CD4-positive, alpha-beta T cell (primary cell): ENCODE measurements around the gene ZNF30. TPM values are rescaled to one million over a fixed set of nuclear protein-coding genes. Genes with fewer than 3 reads are reported as not detected.
A peak's percentile ranks its signal among the peaks of the same experiment; 100 is the strongest.
"Not testable (repeated sequence)": the region's sequence is repeated elsewhere in the genome, so short reads cannot be mapped to it uniquely, and the experiment has no call there.

Experiments
- ATAC-seq: fragments of 200-7000 bp; cut with Tn5 transposase; one replicate; pipeline ENCODE4 v1.10.0; 2022; ENCODE audit warnings: mild to moderate bottlenecking; ENCODE audit not compliant: poor library complexity
- CTCF ChIA-PET: fragments of 350-600 bp; sonication (Branson Sonifier 250); formaldehyde crosslinking; loops from one replicate; lab custom pipeline; 2021; ENCODE audit warnings: antibody characterized with exemption, inconsistent platforms; lab: Charles Lee
- POLR2A ChIA-PET: fragments of 350-600 bp; sonication (Branson Sonifier 250); formaldehyde crosslinking; loops from one replicate; lab custom pipeline; 2021; ENCODE audit warnings: antibody characterized with exemption, inconsistent platforms; lab: Charles Lee
- DNase-seq, 14 experiments: peaks; one replicate each; pipeline ENCODE4 v3.0.0-alpha.2; 2013 to 2020; ENCODE audit warnings: mixed read lengths in 2 of 14
- H3K27ac ChIP-seq, 2 donors: one replicate each; pipeline versions ENCODE4 v1.5.1 to v1.7.0; 2013; ENCODE audit warnings: low read length in 2 of 2, low read depth in 1 of 2, mild to moderate bottlenecking in 1 of 2
- H3K27me3 ChIP-seq, 2 experiments: 1 replicate in 1 of 2; 2 replicates in 1 of 2; pipeline versions ENCODE4 v1.6.1 to v1.7.0; 2013; ENCODE audit warnings: low read length in 2 of 2, control low read depth in 1 of 2, mild to moderate bottlenecking in 1 of 2, moderate library complexity in 1 of 2; ENCODE audit not compliant: insufficient read depth in 2 of 2, control insufficient read depth in 1 of 2
- H3K36me3 ChIP-seq: one replicate; pipeline ENCODE4 v1.6.1; 2013; ENCODE audit warnings: low read length, control low read depth; ENCODE audit not compliant: insufficient read depth
- H3K4me1 ChIP-seq: one replicate; pipeline ENCODE4 v1.6.1; 2013; ENCODE audit warnings: low read length, control low read depth; ENCODE audit not compliant: insufficient read depth
- H3K4me3 ChIP-seq: one replicate; pipeline ENCODE4 v1.5.1; 2013; ENCODE audit warnings: mild to moderate bottlenecking, low read length, moderate library complexity
- H3K9me3 ChIP-seq, 2 experiments: 1 replicate in 1 of 2; 2 replicates in 1 of 2; pipeline versions ENCODE4 v1.6.1 to v1.7.0; 2013; ENCODE audit warnings: low read length in 2 of 2, mild to moderate bottlenecking in 2 of 2, control low read depth in 1 of 2, moderate library complexity in 1 of 2; ENCODE audit not compliant: control insufficient read depth in 1 of 2, insufficient read depth in 1 of 2
- H3K27ac Mint-ChIP-seq: one replicate; pipeline ENCODE4 v1.8.0; 2020; ENCODE audit warnings: mixed read lengths
- H3K27me3 Mint-ChIP-seq: one replicate; pipeline ENCODE4 v1.8.0; 2021; ENCODE audit warnings: mixed read lengths
- H3K36me3 Mint-ChIP-seq: one replicate; pipeline ENCODE4 v1.8.0; 2021; ENCODE audit warnings: low read depth, mixed read lengths
- H3K4me1 Mint-ChIP-seq: one replicate; pipeline ENCODE4 v1.8.0; 2021; ENCODE audit warnings: low read depth, mixed read lengths
- H3K4me3 Mint-ChIP-seq: one replicate; pipeline ENCODE4 v1.8.0; 2020; ENCODE audit warnings: mild to moderate bottlenecking, mixed read lengths
- H3K9me3 Mint-ChIP-seq: one replicate; pipeline ENCODE4 v1.8.0; 2020; ENCODE audit warnings: mixed read lengths
- CTCF ChIP-seq: fragments of 200-600 bp; IDR thresholded peaks from one replicate; pipeline ENCODE4 v1.8.0; 2022; ENCODE audit warnings: antibody characterized with exemption, mild to moderate bottlenecking
- intact Hi-C, 2 experiments: fragments of 100-400 bp; cut with DNase I in 1 of 2; cut with micrococcal nuclease in 1 of 2; formaldehyde crosslinking; loops; one replicate each; pipeline versions ENCODE4 v1.15.1 to v1.9.0; 2023 to 2025; cut with DNase I, micrococcal nuclease
- total RNA-seq, 174 experiments: library from RNA in 2 of 174; stranded (reverse) in 2 of 174; gene quantifications; one replicate each; pipeline ENCODE4 v1.2.3 and lab custom pipeline; 2021 to 2026

Gene ZNF30
- total RNA-seq, 2 experiments from 2014 or later, result 0.84 to 1.1 TPM

- no peak for ATAC-seq
- H3K4me3 ChIP-seq, result no peak overlapping the region
- no peaks in the 10 kb centered on the region for H3K36me3 ChIP-seq
- no peak for TF ChIP-seq CTCF
- intact Hi-C loops, result no loop called here
- H3K27me3 Mint-ChIP-seq, result peaks cover 73% of the 10 kb centered on the region
- peaks cover 13% of the 10 kb centered on the region for H3K4me1 ChIP-seq
- peaks cover 8 to 16% of the 10 kb centered on the region in 2 experiments for H3K9me3 ChIP-seq
- no peak overlapping the region for H3K27ac Mint-ChIP-seq
- peak overlapping the region; percentile 38 for H3K4me3 Mint-ChIP-seq
- H3K27me3 ChIP-seq, result peaks cover 35 to 37% of the 10 kb centered on the region in 2 experiments
- H3K4me1 Mint-ChIP-seq, result peaks cover 15% of the 10 kb centered on the region
- no peak for DNase-seq
- H3K36me3 Mint-ChIP-seq, result no peaks in the 10 kb centered on the region
- no peak overlapping the region for H3K27ac ChIP-seq
- H3K9me3 Mint-ChIP-seq, result no peaks in the 10 kb centered on the region
- ChIA-PET CTCF (no interaction called here), POLR2A (no interaction called here)
These were observed 21.8 kb upstream of the ZNF30 start for GRCh38 chr19:34904664-34905527.

GRCh38 chr19:34910770-34911169 lies 15.9 kb upstream of the ZNF30 start:
- peaks cover 44% of the 10 kb centered on the region for H3K27me3 Mint-ChIP-seq
- intact Hi-C loops, result no loop called here
- no peaks in the 10 kb centered on the region for H3K4me1 ChIP-seq
- H3K36me3 ChIP-seq, result no peaks in the 10 kb centered on the region
- H3K36me3 Mint-ChIP-seq, result no peaks in the 10 kb centered on the region
- ChIA-PET CTCF (no interaction called here), POLR2A (no interaction called here)
- peaks cover 6% of the 10 kb centered on the region for H3K9me3 Mint-ChIP-seq
- no peak for DNase-seq
- no peak for ATAC-seq
- no peak overlapping the region for H3K4me3 ChIP-seq
- no peak overlapping the region for H3K27ac ChIP-seq
- H3K9me3 ChIP-seq, result peaks cover 0 to 9% of the 10 kb centered on the region in 2 experiments
- H3K27me3 ChIP-seq, result peaks cover 13 to 19% of the 10 kb centered on the region in 2 experiments
- no peak for TF ChIP-seq CTCF
- H3K27ac Mint-ChIP-seq, result no peak overlapping the region
- H3K4me3 Mint-ChIP-seq, result no peak overlapping the region
- H3K4me1 Mint-ChIP-seq, result peaks cover 6% of the 10 kb centered on the region

GRCh38 chr19:34917144-34917543 lies 9.6 kb upstream of the ZNF30 start:
- H3K27ac Mint-ChIP-seq, H3K4me3 ChIP-seq, H3K27me3 Mint-ChIP-seq, H3K4me1 ChIP-seq, H3K27ac ChIP-seq, H3K4me3 Mint-ChIP-seq, ATAC-seq, H3K4me1 Mint-ChIP-seq, POLR2A ChIA-PET, CTCF ChIA-PET, H3K27me3 ChIP-seq, H3K9me3 Mint-ChIP-seq, intact Hi-C loops, DNase-seq, H3K36me3 ChIP-seq, H3K36me3 Mint-ChIP-seq: not testable (repeated sequence)
- peaks cover 7 to 17% of the 10 kb centered on the region in 2 experiments for H3K9me3 ChIP-seq
